ENCODE measurements around the gene TRPT1. TPM values are rescaled to one million over a fixed set of nuclear protein-coding genes. Genes with fewer than 3 reads are reported as not detected.

The TRPT1 gene
- total RNA-seq, 2 donors from 2014 or later = 56.3 to 75.2 TPM

GRCh38 chr11:64268025-64268892 lies 42.3 kb upstream of the TRPT1 start:
- no peaks in the 10 kb centered on the region for H3K9me3 ChIP-seq
- no peak overlapping the region for H3K4me3 ChIP-seq
- intact Hi-C loops (cut with DNase I) = no loop called here
- no peak for ATAC-seq
- peaks cover 36% of the 10 kb centered on the region for H3K4me1 ChIP-seq
- 43 to 48% methylated on average over 18 to 23 of the region's 23 CpGs for WGBS, 2 donors
- H3K27me3 ChIP-seq = no peaks in the 10 kb centered on the region
- DNase-seq = peak; percentile 68 to 83 (median 74)
- peak overlapping the region; percentile 95 to 98 (median 96) for H3K27ac ChIP-seq
- TF ChIP-seq POLR2A (IDR thresholded peaks at IDR 0.05) (no peak), CTCF (IDR thresholded peaks at IDR 0.05) (no peak)
- H3K36me3 ChIP-seq (replicated peaks in 1 of 2; ENCODE audit: insufficient read depth in 1 of 2, low read depth in 2 of 2) = no peaks in the 10 kb centered on the region

GRCh38 chr11:64267207-64267945 lies 41.4 kb upstream of the TRPT1 start:
- DNase-seq (no peak), ATAC-seq (no peak)
- intact Hi-C loops (cut with DNase I) = no loop called here
- no peaks in the 10 kb centered on the region for H3K36me3 ChIP-seq (replicated peaks in 1 of 2; ENCODE audit: insufficient read depth in 1 of 2, low read depth in 2 of 2)
- H3K27me3 ChIP-seq = no peaks in the 10 kb centered on the region
- peaks cover 28% of the 10 kb centered on the region for H3K4me1 ChIP-seq
- peak overlapping the region in 2 of 4 donors; percentile 95 to 98 for H3K27ac ChIP-seq
- TF ChIP-seq POLR2A (IDR thresholded peaks at IDR 0.05) = no peak
- TF ChIP-seq CTCF (IDR thresholded peaks at IDR 0.05) = no peak
- H3K4me3 ChIP-seq = no peak overlapping the region
- no peaks in the 10 kb centered on the region for H3K9me3 ChIP-seq
- WGBS, 2 donors = 85 to 89% methylated on average over 23 to 25 of the region's 27 CpGs

GRCh38 chr11:64266339-64266738 lies 40.4 kb upstream of the TRPT1 start:
- no peaks in the 10 kb centered on the region for H3K9me3 ChIP-seq
- H3K36me3 ChIP-seq (replicated peaks in 1 of 2; ENCODE audit: insufficient read depth in 1 of 2, low read depth in 2 of 2) = no peaks in the 10 kb centered on the region
- TF ChIP-seq CTCF (IDR thresholded peaks at IDR 0.05) = no peak
- no peak for TF ChIP-seq POLR2A (IDR thresholded peaks at IDR 0.05)
- no peak overlapping the region for H3K27ac ChIP-seq
- H3K4me1 ChIP-seq = peaks cover 18% of the 10 kb centered on the region
- intact Hi-C loops (cut with DNase I) = no loop called here
- DNase-seq (no peak), ATAC-seq (no peak)
- no peak overlapping the region for H3K4me3 ChIP-seq
- 72 to 79% methylated on average over 9 to 11 of the region's 15 CpGs for WGBS, 2 donors
- H3K27me3 ChIP-seq = no peaks in the 10 kb centered on the region

GRCh38 chr11:64265176-64266160 lies 39.5 kb upstream of the TRPT1 start:
- WGBS, 2 donors = 87 to 93% methylated on average over 18 to 29 of the region's 35 CpGs
- Histone ChIP-seq H3K36me3 (replicated peaks in 1 of 2; ENCODE audit: insufficient read depth in 1 of 2, low read depth in 2 of 2) (no peaks in the 10 kb centered on the region), H3K27ac (no peak overlapping the region), H3K4me3 (no peak overlapping the region), H3K4me1 (peaks cover 18% of the 10 kb centered on the region), H3K9me3 (no peaks in the 10 kb centered on the region), H3K27me3 (no peaks in the 10 kb centered on the region)
- intact Hi-C loops (cut with DNase I) = no loop called here
- DNase-seq (no peak), ATAC-seq (no peak)
- TF ChIP-seq POLR2A (IDR thresholded peaks at IDR 0.05) (no peak), CTCF (IDR thresholded peaks at IDR 0.05) (no peak)
